Activated CD4-positive, alpha-beta T cell treated with anti-CD3 and anti-CD28 coated beads, Interleukin-2, amount 50 U/mL, for 48 hours (primary cell): ENCODE data around the gene C1orf74.
"Not testable (repeated sequence)": the region's sequence is repeated elsewhere in the genome, so short reads cannot be mapped to it uniquely, and the experiment has no call there.

Experiments used
- DNase-seq, 2 experiments: peaks; one replicate each; pipeline ENCODE4 v3.0.0-alpha.2; 2020

Gene C1orf74

DNA sequence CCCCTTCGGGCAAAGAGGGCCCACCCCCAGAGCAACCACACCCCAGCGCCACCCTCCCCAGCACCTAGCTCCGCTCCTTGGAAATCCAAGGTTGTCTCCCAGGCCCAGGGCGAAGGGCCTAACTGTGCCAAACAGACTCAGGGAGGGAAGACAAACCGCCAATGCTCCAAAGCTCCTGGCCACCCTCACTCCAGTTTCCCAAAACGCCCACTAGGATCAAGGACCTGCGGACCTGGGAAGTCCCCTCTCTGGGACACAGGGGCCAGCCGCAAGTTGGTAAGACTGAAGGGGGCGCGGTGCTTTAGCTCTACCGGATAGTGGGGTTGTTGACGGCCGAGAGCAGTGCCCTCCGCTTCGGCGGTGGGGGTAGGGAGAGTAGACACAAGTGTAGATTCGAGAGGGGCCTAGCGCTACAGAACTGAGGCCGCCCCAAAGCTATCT, 21.0 kb upstream of the C1orf74 start:
- no peak for DNase-seq

DNA sequence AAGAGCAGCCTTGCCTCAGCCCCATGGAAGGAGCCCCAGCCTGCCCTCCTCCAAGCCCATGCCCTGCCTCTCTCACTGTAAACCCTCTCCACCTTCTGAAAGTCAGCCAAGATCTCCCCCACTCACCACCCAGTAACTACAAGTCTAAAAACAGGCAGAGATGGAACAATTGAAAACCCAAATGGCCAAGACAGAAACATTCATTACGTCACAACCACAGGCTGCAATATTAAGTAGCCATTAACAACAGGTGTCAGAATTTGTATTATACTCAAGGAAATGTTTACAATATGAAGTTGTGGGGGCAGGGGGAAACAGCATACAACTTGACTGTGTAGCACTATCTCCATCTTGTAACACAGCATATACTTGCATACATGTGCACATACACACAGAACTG, 19.2 kb upstream of the C1orf74 start:
- no peak for DNase-seq

DNA sequence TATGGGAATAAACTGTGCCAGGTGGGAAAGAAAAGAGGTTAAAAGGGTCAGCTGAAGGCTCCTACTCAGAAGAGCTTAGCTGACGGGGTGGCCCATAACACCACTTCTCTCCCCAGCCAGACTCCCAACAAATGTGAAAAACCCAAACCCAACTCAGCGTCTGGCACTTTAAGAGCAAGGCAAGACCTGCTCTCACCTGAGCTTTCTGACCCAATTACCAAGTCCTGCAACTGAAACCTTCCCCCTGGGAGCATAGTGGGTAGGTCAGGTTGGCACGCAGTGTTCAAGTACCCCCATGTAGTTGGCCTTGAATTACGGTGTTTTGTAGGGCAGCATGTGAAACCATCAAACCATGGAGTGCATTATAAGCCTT, 18.4 kb upstream of the C1orf74 start:
- no peak for DNase-seq

DNA sequence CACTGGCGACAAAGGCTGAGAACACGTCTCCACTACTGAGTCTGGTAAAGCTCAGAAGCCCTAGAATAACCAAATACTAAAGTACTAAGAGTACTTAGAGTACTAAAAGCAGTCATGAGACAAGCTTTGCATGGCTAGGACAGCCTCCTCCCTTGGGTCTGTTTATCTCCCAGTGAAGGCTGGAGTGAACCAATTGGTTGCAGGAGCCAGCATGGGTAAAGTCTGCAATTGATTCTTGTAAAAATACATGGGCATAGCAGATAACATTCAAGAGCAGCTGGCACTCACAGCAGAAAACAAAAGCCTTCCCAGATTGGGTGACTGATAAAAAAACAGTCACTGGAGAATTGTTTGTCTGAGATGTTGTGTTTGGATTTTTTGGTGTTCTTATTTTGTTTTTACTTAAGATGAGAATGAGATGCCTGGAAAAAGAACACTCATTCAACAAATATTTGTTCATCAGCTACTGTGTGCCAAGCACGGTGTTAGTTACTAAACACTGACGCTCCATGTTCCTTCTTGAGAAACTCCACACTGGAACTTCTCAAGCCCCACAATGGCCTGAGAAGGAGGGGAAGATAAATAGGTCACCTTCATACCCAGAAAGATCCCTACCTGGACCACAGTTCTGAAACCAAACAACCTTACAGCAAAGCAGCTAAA, 17.9 kb upstream of the C1orf74 start:
- no peak for DNase-seq

DNA sequence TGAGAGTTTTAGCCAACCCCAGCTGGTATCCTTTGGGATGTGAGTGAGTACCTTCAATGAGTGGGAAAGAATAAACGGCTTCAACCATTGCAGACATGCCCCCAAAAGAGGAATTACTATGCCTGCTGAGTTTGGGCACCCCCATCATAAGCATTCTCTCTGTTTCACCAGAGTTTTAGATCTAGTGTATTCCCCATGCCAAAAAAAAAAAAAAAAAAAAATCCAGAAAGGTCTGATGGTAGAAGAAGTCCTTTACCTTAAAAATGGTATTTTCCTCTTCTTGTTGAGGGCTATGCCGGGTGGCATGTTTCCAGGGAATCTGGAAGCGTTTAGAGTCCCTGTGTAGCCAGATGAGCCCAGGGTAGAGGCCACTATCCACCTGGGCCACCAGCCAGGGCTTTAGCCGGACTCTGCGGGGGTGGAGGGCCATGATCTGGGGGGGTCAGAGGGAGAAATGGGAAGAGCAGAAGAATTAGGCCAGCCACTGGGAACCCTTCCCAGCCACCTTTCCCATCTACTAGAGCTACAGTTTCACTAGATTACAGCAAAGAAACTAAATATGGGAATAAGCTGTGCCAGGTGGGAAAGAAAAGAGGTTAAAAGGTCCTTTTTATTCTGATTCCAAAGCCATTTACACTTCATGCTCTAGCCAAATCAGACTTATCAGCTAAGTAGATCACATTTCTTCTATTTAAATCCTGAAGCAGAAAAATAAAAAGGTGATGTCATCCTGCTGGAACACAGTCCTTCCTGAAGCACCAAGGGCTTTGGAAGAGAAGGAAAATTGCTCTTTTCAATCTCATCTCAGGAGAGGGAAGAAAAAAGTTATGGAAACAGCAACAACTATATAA, 16.9 kb upstream of the C1orf74 start:
- DNase-seq = no peak

DNA sequence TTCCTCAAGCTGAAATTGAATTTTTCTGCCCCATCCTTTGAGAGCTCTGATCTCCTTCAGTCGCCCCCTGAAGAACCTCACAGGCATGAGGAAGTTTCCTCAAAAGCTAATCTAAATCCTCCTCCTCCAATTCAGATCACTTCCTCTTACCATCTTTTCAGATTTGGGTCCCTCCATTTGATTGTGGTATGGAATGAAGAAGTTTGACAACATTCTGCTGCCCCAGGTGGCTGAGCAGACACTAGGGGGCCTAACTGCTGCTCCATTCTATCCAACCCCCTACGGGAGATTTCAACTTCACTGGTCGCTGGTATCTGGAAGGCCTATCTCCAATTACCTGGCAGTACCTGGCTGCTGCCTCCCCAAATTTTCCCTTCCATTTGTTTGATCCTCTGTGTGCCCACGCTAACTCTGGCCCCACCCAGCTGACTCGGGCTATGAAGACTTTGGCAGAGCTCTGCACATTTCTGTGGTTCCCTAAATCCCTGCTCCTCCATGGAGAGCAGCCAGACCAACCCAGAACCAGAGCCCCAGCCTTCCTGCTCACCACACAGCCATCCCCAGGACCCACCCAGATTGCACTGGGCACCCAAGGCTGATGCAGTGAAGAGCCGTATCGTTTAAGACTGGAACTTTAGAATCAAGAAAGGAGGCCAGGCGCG, 13.8 kb upstream of the C1orf74 start:
- no peak for DNase-seq

DNA sequence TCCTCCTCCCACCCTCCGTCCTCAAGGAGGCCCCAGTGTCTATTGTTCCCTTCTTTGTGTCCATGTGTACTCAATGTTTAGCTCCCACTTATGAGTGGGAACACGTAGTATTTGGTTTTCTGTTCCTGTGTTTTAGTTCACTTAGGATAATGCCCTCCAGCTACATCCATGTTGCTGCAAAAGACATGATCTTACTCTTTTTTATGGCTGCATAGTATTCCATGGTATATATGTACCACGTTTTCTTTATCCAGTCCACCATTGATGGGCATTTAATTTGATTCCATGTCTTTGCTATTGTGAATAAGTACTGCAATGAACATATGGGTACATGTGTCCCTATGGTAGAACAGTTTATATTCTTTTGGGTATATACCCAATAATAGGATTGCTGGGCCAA, 9.4 kb upstream of the C1orf74 start:
- not testable (repeated sequence) for DNase-seq

DNA sequence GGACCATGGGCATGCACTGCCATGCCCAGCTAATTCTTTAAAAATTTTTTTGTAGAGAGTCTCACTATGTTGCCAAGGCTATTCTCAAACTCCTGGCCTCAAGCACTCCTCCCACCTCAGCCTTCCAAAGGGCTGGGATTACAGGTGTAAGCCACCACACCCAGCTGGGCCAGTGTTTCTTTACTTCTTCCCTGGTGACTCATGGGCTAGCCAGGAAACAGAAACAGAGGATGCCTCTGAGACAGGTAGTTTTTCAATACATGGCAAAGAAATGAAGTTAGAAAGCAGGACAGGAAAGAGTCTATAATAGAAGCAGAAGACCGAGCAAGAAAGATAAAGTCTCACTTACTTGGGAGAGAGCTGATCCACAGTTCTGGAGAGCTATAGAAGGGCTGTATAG, 7.6 kb upstream of the C1orf74 start:
- DNase-seq = no peak

DNA sequence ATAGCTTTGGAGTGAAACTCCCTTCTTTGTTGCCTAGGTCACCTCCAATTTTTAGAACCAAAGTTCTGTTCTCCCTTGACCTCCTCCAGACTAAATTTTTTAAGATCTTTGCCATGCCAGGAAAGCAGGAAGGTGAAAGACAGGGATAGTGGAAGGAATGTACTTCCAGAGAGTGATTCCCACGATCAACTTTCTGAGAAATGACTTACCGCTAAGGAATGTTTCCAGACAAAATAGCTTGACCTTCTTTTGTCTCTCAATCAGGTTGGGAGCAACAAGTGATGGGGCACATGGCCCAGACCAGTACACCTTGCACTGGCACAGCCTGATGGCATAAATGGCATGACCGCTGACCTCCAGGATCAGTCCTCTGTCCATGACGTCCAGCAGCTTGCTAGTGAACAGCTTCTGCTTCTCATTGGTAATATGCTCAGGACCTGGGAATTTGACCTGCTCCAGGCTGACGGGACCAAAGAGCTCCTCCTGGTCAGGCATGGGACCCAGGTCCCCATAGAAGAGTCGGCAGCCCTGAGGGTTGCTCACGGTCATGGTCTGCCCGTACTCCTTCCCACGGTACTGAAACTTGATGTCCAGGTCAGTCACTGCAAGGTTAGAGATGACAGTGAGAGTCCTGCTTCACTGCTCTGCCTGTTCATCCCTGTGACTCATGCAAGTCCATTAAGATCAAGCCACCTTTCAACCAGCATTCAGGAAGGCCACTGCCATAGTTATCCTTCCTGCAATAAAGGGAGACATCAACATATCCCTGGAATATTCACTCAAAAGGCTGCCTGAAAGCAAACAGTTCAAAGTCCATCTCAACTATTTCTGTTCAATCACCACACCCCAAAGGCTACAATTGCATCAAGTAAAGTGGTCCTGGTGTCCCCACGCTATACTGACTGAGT, 6.2 kb upstream of the C1orf74 start:
- no peak for DNase-seq

DNA sequence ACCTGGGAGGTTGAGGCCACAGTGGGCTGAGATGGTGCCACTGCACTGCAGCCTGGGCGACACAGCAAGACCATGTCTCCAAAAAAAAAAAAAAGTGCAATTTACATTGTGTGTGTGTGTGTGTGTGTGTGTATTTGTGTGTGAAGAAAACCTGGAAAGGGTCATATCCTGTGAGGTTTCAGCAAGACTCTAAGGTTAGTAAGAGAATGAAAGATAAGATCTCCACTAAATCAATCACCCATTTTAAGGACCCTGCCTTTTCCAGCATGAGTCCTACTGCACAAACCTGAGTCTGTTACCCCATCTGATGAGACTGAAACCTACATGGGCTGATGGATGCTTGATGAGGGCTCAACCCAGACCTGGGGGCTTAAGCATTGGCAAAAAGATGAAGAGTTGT, 4.9 kb upstream of the C1orf74 start:
- DNase-seq = no peak

DNA sequence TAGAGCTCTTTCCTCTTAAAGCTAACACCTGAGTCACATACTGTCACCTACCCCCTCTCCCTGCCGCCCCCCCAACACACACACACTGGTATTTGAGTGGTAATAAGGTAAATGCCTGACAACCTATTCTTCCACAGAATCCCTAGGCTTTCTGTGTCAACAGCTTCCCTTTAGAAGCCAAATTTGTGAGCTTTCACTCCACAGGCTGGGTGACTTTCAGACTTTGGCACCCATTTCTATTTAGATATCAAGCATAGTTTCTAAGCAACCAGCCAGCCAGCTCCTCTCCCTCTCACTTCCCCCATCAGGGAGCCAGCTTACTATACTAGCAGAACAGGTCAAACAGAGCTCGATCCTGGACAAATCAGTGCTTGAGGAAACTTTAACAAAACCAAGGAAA, 3.2 kb upstream of the C1orf74 start:
- no peak for DNase-seq

DNA sequence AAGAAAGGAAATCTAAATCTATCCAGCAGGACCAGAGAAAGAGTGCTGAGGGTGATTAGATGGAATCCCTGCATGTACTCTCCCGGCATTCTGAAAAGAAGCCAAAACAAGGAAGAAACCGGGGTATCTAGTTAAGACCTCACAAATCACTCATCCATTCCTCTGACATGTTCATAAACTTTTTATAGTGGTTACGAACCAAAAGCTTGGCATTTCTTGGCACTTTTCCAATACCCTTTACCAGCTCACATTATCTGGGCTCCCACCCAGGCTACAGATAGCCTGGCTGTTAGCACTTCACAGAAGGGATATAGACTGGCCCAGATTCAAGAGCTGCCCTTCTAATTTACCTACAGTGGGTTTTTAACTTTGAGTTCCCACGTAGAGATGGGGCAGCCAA, 1.8 kb upstream of the C1orf74 start:
- no peak for DNase-seq

DNA sequence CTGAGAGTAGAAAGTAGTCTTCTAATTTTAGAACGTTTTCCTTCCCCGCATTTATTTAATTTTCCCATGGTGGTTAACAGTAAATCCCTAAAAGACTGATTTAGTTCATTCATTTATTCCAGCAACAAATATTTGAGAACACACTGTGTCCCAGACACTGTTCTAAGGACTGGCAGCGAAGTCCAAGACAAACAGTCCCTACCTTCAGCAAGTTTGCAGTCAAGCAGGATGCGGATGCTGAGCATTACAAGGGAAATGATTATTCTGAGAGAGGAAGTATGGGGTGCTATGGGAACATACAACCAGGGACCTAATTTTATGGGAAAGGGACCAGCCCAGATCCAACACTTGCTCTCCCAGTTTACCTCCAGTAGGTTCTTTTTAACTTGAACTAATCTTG, 1.2 kb upstream of the C1orf74 start:
- no peak for DNase-seq

DNA sequence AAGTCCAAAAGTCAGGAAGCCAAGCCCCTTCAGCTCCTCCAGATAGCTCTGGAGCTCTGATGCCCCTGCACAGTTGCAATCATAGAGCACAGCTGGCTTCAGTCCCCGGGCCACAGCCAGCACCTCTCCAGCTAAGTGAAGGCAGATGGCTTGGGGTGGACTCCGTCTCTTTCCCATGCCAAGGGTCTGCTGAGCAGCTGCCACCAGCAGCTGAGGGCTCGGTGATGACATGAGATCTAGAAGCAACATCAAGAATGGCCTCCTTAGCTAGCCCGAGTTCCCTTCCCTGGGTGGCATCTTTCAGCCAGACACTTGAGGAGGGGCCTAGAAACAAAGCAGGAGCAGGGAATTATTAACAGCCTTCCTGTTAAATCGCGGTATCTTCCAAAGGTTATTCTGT, 973 bp downstream of the C1orf74 start:
- DNase-seq = no peak

DNA sequence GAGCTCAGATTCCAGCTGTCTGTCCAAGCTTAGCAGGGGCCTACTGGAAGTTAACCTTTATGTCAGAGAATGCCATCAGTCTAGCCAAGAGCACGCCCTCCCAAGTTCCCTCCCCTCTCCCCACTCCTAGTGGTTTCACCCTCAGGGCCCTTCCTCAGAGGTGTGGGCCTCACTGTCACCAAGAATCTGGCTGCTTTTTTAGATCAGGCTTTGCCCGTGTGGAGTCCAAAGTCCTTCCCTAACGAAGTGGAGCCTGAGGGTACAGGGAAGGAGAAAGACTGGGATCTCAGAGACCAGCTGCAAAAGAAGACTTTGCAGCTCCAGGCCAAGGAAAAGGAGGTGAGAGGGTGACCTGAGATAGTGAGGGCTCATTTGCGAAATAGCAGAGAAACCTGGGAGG, 4.1 kb downstream of the C1orf74 start:
- no peak for DNase-seq

DNA sequence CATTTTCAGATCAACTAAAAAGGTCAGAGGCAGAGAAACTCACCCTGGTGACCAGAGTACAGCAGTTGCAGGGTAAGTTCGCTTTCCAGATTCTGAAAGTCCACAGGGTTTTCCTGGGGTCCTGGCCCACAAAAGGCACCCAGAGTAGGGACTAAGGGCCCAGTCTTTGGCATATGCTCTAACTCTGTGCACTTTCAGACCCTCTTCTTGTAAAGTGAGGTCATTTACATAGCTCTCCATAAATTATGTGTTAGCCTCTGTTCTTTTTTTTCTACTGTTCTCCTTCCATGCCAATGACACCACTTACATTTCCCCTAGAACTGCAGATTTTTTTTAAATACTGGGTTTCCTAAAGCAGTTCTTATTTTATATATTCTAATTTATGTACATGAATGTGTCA, 6.3 kb downstream of the C1orf74 start:
- DNase-seq = no peak

DNA sequence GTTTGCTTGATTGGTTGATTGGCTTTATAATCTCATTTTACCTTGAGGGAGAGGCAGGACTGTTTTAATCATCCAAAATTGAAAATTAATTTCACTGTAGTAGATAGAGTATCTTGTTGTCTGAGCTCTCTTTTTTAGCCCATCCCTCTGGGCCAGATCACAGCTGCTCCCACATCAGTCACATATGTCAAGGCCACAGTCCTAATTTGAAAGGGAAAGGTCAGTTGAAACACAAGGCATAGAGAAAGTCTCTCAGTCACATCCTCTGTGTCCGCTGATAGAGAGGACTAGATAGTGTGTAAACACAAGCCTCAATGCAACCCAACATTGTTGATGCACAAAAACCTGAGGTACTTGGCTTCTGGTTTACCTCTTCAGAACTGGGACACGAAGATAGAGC, 6.8 kb downstream of the C1orf74 start:
- no peak for DNase-seq

DNA sequence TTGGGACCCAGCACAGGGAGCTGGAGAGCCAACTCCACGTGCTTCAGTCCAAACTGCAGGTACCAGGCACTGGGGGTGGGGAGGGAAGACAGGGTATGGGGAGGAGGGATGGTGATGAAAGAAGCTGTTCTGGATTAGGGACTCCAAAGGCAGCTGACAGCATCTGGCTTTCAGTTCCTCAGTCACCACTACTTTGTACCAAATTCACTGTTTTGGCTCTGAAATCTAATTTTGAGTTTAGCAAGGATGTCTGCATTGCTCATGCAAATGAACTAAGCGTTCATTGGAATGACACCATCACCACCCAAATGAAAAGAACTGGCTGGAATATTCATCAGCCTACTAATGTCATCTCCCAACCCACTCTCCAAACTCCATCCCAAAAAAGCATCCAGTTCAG, 8.7 kb downstream of the C1orf74 start:
- DNase-seq = no peak

DNA sequence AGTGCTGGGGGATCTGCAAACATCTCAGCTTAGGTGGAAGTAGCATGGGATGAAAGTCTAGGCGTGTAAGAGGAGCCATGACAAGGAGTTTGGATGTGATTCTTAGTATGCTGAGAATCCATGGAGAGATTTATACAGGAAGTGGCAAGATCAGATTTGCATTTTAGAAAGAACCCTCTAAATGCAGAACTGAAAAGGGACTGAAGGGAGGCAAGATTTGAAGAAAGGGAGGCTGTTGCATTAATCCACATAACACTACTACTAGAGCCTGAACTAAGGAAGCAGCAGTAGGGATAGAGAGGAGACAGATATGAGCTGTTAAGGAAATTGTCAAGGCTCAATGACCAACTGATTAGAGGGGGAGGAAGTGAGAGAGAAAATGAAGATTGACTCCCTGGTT, 9.8 kb downstream of the C1orf74 start:
- no peak for DNase-seq

DNA sequence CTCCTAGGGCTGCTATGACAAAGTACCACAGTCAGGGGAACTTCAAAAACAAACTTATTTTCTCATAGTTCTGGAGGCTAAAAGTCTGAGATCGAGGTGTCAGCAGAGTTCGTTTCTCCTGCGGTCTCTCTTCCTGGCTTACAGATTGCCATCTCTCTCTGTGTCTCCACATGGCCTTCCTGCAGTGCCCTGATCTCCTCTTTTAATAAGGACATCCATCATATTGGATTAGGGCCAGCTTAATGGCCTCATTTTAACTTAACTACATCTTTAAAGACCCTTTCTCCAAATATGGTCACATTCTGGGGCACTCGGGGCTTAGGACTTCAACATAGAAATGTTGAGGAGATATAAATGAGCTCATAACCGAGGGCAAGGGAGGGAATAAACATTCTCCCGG, 12.2 kb downstream of the C1orf74 start:
- no peak for DNase-seq

DNA sequence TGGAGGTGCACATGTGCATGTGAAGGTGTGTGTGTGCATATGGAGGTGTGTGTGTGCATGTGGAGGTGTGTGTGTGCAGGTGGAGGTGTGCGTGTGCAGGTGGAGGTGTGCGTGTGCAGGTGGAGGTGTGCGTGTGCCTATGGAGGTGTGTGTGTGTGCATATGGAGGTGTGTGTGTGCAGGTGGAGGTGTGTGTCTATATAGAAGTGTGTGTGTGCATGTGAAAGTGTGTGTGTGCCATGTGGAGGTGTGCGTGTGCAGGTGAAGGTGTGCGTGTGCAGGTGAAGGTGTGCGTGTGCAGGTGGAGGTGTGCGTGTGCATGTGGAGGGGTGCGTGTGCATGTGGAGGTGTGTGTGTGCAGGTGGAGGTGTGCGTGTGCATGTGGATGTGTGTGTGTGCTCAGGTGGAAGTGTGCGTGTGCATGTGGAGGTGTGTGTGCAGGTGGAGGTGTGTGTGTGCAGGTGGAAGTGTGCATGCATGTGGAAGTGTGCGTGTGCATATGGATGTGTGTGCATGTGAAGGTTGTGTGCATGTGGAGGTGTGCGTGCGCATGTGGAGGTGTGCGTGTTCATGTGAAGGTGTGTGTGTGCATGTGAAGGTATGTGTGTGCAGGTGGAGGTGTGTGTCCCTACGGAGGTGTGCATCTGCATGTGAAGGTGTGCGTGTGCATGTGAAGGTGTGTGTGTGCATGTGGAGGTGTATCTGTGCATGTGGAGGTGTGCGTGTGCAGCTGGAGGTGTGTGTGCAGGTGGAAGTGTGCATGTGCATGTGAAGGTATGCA, 13.5 kb downstream of the C1orf74 start:
- no peak for DNase-seq

DNA sequence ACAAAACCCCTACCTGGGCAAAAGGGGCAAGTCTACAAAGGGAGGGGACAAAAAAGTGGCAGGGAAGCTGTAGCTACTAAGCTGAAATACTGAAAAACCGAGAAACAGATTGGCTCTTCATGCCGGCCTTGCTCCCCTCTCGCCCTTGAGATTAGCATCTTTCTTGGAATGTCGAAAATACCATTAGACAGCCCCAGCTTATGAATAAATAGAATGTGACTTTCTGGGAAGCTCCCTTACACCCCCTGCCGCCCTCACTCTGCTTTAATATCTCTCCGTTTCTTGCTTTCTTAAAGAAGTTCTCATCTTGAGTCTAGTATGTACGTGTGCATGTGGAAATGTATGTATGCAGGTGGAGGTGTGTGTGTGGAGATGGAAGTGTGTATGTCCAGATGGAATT, 14.4 kb downstream of the C1orf74 start:
- DNase-seq = no peak
